Lung (tissue), 12 donors: ENCODE measurements around the gene EME1. TPM values are rescaled to one million over a fixed set of nuclear protein-coding genes. Genes with fewer than 3 reads are reported as not detected.

Experiments
- ATAC-seq: fragments of 200-7000 bp; cut with Tn5 transposase; one replicate; pipeline ENCODE4 v1.9.1; 2020; ENCODE audit warnings: moderate number of reproducible peaks; ENCODE audit not compliant: insufficient read depth, low FRiP score
- DNase-seq, 3 donors: peaks; one replicate each; pipeline ENCODE4 v3.0.0-alpha.2; 2013 to 2017
- H3K27ac ChIP-seq, 2 donors: one replicate each; pipeline ENCODE4 v1.5.1; 2013; ENCODE audit warnings: mild to moderate bottlenecking in 2 of 2, moderate library complexity in 2 of 2, control low read depth in 1 of 2, inconsistent platforms in 1 of 2, low read depth in 1 of 2, low read length in 1 of 2
- H3K27me3 ChIP-seq, 3 donors: one replicate each; pipeline ENCODE4 v1.5.1; 2013; ENCODE audit warnings: low read length in 2 of 3; ENCODE audit not compliant: control insufficient read depth in 3 of 3, insufficient read depth in 3 of 3
- H3K36me3 ChIP-seq, 4 donors: one replicate each; pipeline ENCODE4 v1.5.1; 2013; ENCODE audit warnings: low read length in 4 of 4, mild to moderate bottlenecking in 1 of 4, moderate library complexity in 1 of 4; ENCODE audit not compliant: control insufficient read depth in 4 of 4, insufficient read depth in 4 of 4
- H3K4me1 ChIP-seq, 5 donors: one replicate each; pipeline ENCODE4 v1.5.1; 2013; ENCODE audit warnings: low read length in 5 of 5, mild to moderate bottlenecking in 2 of 5, moderate library complexity in 1 of 5; ENCODE audit not compliant: control insufficient read depth in 5 of 5, insufficient read depth in 5 of 5
- H3K4me3 ChIP-seq: one replicate; pipeline ENCODE4 v1.5.1; 2013; ENCODE audit warnings: mild to moderate bottlenecking, control low read depth, moderate library complexity
- H3K9ac ChIP-seq, 2 donors: one replicate each; pipeline ENCODE4 v1.5.1; 2013; ENCODE audit warnings: low read length in 2 of 2, control low read depth in 1 of 2; ENCODE audit not compliant: insufficient read depth in 1 of 2
- H3K9me3 ChIP-seq, 4 donors: one replicate each; pipeline ENCODE4 v1.5.1; 2013; ENCODE audit warnings: low read length in 3 of 4, mild to moderate bottlenecking in 1 of 4, moderate library complexity in 1 of 4; ENCODE audit not compliant: control insufficient read depth in 4 of 4, insufficient read depth in 3 of 4
- CTCF ChIP-seq: IDR thresholded peaks from 2 replicates; pipeline ENCODE4 v1.5.1; 2012; ENCODE audit warnings: mild to moderate bottlenecking; ENCODE audit errors: control extremely low read depth, extremely low read depth
- WGBS, 2 donors: extraction: QIAGEN DNeasy Blood & Tissue Kit; methylation state at CpG; one replicate each; pipeline ENCODE4 v1.1.7; 2013; 5-methylcytosine and 5-hydroxymethylcytosine counted together
- polyA plus RNA-seq, 2 donors: library from polyadenylated mRNA; stranded (reverse); fragments of 200-250 nt; gene quantifications; one replicate each; pipeline ENCODE4 v1.2.1, GENCODE V29; 2013
- total RNA-seq, 2 donors: library from RNA; depleted of rRNA in 1 of 2; stranded (reverse); fragments of >200 nt in 1 of 2; gene quantifications; one replicate each; pipeline ENCODE4 v1.2.1, GENCODE V29; 2014 to 2021
- donor health status: control.
- donor health status: control.
- donor health status: Bipolar disorder and iron deficiency.
- donor health status: healthy.
- donor health status: DM: yes; HTN: yes; CAD: no.

Gene EME1
- total and polyA plus RNA-seq, 4 donors: 0.55 to 2.8 (median 1.8) TPM

GRCh38 chr17:50338645-50339044 is 34.4 kb upstream of the EME1 start:
- H3K4me3 ChIP-seq: no peak overlapping the region
- H3K27ac ChIP-seq: no peak overlapping the region
- no peaks in the 10 kb centered on the region for H3K36me3 ChIP-seq
- ATAC-seq (no peak), DNase-seq (no peak)
- H3K4me1 ChIP-seq: no peaks in the 10 kb centered on the region
- peaks cover 0 to 5% (median 0%) of the 10 kb centered on the region in 4 donors for H3K9me3 ChIP-seq
- no peak overlapping the region for H3K9ac ChIP-seq
- no peak for TF ChIP-seq CTCF
- H3K27me3 ChIP-seq: no peaks in the 10 kb centered on the region

GRCh38 chr17:50339381-50339780 is 33.6 kb upstream of the EME1 start:
- Histone ChIP-seq H3K36me3 (no peaks in the 10 kb centered on the region), H3K27ac (no peak overlapping the region), H3K9ac (no peak overlapping the region), H3K4me3 (no peak overlapping the region), H3K27me3 (no peaks in the 10 kb centered on the region), H3K4me1 (no peaks in the 10 kb centered on the region), H3K9me3 (peaks cover 0 to 5% (median 0%) of the 10 kb centered on the region in 4 donors)
- no peak for TF ChIP-seq CTCF
- ATAC-seq (no peak), DNase-seq (no peak)

- no peak overlapping the region for H3K27ac ChIP-seq
- 67 to 70% methylated on average over 13 of the region's 13 CpGs for WGBS, 2 donors
- DNase-seq: no peak
- H3K27me3 ChIP-seq: no peaks in the 10 kb centered on the region
- no peak overlapping the region for H3K4me3 ChIP-seq
- ATAC-seq: no peak
- no peak overlapping the region for H3K9ac ChIP-seq
- no peaks in the 10 kb centered on the region for H3K9me3 ChIP-seq
- H3K36me3 ChIP-seq: no peaks in the 10 kb centered on the region
- H3K4me1 ChIP-seq: peaks cover 0 to 21% (median 0%) of the 10 kb centered on the region in 5 donors
- no peak for TF ChIP-seq CTCF
Measured at GRCh38 chr17:50344731-50345365, 28.2 kb upstream of the EME1 start.
